Ascending aorta (tissue), 2 donors: ENCODE results near the gene SERPINB13. TPM values are rescaled to one million over a fixed set of nuclear protein-coding genes. Genes with fewer than 3 reads are reported as not detected.
"Not testable (repeated sequence)": the region's sequence is repeated elsewhere in the genome, so short reads cannot be mapped to it uniquely, and the experiment has no call there.

Source experiments
- DNase-seq, 2 donors: peaks; one replicate each; pipeline ENCODE4 v3.0.0-alpha.2; 2019; ENCODE audit warnings: low spot score in 2 of 2
- H3K27ac ChIP-seq, 2 donors: fragments of 200-600 bp; sonication (generic); one replicate each; pipeline ENCODE4 v1.5.1; 2016 to 2017; ENCODE audit warnings: mild to moderate bottlenecking in 1 of 2
- H3K27me3 ChIP-seq: fragments of 200-600 bp; sonication (generic); one replicate; pipeline ENCODE4 v1.5.1; 2017
- H3K36me3 ChIP-seq, 2 donors: fragments of 200-600 bp; sonication (generic); one replicate each; pipeline ENCODE4 v1.5.1; 2016
- H3K4me1 ChIP-seq, 2 donors: fragments of 200-600 bp; sonication (generic); one replicate each; pipeline ENCODE4 v1.5.1; 2016 to 2017; ENCODE audit warnings: mild to moderate bottlenecking in 1 of 2
- H3K4me3 ChIP-seq, 2 donors: fragments of 200-600 bp; sonication (generic); one replicate each; pipeline ENCODE4 v1.5.1; 2016 to 2017; ENCODE audit warnings: mild to moderate bottlenecking in 1 of 2
- H3K9me3 ChIP-seq, 2 donors: fragments of 200-600 bp; sonication (generic); one replicate each; pipeline ENCODE4 v1.5.1; 2016
- intact Hi-C: fragments of 100-400 bp; cut with DNase I; formaldehyde crosslinking; loops from one replicate; pipeline ENCODE4 v1.15.1; 2023
- total RNA-seq: library from RNA; depleted of rRNA; stranded (reverse); fragments of >200 nt; gene quantifications from one replicate; pipeline ENCODE4 v1.1.0, GENCODE V29; 2016
- TF ChIP-seq, protein P1 (sequence below), 3 experiments: fragments of 200-600 bp in 2 of 3; fragments of 450-650 bp in 1 of 3; sonication (generic) in 2 of 3; IDR thresholded peaks; one replicate each; pipeline ENCODE4 v1.5.1; 2016 to 2019; ENCODE audit warnings: antibody characterized with exemption in 3 of 3, mild to moderate bottlenecking in 1 of 3, moderate library complexity in 1 of 3

The SERPINB13 gene
- total RNA-seq, 1 donor from 2014 or later = not detected

DNA sequence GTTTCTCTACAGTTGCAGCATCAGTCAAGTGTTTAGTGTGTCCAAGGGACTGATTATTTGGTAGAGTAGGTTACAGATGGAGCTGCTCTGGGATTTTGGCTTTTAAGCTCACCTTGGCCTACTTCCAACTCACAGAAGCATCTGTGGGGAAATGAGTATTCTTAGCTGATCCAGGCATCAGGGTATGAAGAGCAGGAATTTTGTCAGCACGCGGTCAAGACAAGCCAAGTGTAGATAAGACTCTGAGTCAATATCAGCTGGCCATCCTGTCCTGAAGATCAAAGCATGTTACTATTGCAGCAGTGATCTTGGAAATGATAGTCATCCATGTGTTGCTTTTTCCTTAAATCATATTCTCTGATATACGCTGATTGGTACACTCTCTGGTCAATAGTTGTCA, 32.5 kb downstream of the SERPINB13 start:
- H3K27me3 ChIP-seq = no peaks in the 10 kb centered on the region
- H3K27ac ChIP-seq = no peak overlapping the region
- H3K4me3 ChIP-seq = no peak overlapping the region
- DNase-seq = no peak
- TF ChIP-seq, protein P1, sequence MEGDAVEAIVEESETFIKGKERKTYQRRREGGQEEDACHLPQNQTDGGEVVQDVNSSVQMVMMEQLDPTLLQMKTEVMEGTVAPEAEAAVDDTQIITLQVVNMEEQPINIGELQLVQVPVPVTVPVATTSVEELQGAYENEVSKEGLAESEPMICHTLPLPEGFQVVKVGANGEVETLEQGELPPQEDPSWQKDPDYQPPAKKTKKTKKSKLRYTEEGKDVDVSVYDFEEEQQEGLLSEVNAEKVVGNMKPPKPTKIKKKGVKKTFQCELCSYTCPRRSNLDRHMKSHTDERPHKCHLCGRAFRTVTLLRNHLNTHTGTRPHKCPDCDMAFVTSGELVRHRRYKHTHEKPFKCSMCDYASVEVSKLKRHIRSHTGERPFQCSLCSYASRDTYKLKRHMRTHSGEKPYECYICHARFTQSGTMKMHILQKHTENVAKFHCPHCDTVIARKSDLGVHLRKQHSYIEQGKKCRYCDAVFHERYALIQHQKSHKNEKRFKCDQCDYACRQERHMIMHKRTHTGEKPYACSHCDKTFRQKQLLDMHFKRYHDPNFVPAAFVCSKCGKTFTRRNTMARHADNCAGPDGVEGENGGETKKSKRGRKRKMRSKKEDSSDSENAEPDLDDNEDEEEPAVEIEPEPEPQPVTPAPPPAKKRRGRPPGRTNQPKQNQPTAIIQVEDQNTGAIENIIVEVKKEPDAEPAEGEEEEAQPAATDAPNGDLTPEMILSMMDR (IDR thresholded peaks at IDR 0.05) = no peak
- no peaks in the 10 kb centered on the region for H3K36me3 ChIP-seq
- H3K9me3 ChIP-seq = peaks cover 0 to 5% of the 10 kb centered on the region in 2 donors
- intact Hi-C loops = no loop called here
- H3K4me1 ChIP-seq = no peaks in the 10 kb centered on the region

DNA sequence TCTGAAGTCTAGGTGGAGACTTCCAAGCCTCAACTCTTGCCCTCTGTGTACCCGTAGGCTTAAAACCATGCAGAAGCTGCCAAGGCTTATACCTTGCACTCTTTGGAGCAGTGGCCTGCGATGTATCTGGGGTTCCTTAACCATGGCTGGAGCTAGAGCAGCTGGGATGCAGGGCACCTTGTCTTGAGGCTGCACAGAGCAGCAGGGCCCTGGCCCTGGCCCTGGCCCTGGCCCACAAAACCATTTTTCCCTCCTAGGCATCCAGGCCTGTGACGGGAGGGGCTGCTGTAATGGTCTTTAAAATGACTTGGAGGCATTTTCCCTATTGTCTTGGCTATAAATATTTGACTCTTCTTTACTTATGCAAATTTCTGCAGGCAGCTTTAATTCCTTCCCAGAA, 37.7 kb downstream of the SERPINB13 start:
- DNase-seq = no peak
- Histone ChIP-seq H3K36me3 (no peaks in the 10 kb centered on the region), H3K27me3 (no peaks in the 10 kb centered on the region), H3K4me3 (no peak overlapping the region), H3K4me1 (no peaks in the 10 kb centered on the region), H3K27ac (no peak overlapping the region), H3K9me3 (peaks cover 15% of the 10 kb centered on the region in 2 donors)
- intact Hi-C loops = no loop called here
- TF ChIP-seq, protein P1 (IDR thresholded peaks at IDR 0.05) = no peak

DNA sequence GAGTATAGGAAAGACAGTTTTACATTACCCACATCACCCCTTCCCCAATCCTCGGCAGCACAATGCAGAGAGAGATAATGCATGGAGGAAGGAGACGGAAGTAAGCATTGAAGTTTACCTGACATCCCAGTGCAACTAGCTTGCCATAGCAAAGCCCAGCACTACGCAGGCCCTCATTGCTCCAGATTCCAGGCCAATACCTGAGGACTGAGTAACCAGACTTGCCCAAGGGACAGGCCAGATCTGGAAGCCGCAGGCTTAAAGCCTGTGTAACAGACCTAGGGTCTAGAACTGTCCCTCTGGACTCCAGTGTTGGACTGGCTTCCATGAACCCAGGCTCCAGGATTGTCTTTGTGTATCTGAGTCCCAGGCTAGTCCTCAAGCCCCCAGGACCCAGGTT, 39.3 kb downstream of the SERPINB13 start:
- Histone ChIP-seq H3K9me3 (peaks cover 15% of the 10 kb centered on the region in 2 donors), H3K36me3 (no peaks in the 10 kb centered on the region), H3K27me3 (no peaks in the 10 kb centered on the region), H3K27ac (no peak overlapping the region), H3K4me3 (no peak overlapping the region), H3K4me1 (no peaks in the 10 kb centered on the region)
- TF ChIP-seq, protein P1 (IDR thresholded peaks at IDR 0.05) = no peak
- no peak for DNase-seq
- intact Hi-C loops = no loop called here

DNA sequence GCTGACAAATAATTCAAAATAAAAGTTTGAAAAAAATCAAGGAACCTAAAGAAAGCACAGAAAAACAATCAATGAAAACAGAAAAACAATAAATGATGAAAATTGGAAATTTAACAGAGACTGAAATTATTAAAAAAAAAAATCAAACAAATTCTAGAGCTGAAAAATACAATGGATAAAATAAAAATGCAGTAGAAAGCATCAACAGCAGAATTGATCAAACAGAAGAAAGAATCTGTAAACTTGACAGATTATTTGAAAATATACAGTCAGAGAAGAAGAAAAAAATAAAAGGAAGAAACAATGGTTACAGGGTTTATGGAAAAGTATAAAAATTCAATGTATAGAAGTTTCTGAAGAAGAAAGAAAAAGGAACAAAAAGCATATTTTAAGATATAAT, 40.7 kb downstream of the SERPINB13 start:
- intact Hi-C loops = no loop called here
- H3K4me1 ChIP-seq = no peaks in the 10 kb centered on the region
- TF ChIP-seq, protein P1 (IDR thresholded peaks at IDR 0.05) = no peak
- H3K36me3 ChIP-seq = no peaks in the 10 kb centered on the region
- no peak for DNase-seq
- peaks cover 15% of the 10 kb centered on the region in 2 donors for H3K9me3 ChIP-seq
- no peak overlapping the region for H3K4me3 ChIP-seq
- no peaks in the 10 kb centered on the region for H3K27me3 ChIP-seq
- no peak overlapping the region for H3K27ac ChIP-seq

DNA sequence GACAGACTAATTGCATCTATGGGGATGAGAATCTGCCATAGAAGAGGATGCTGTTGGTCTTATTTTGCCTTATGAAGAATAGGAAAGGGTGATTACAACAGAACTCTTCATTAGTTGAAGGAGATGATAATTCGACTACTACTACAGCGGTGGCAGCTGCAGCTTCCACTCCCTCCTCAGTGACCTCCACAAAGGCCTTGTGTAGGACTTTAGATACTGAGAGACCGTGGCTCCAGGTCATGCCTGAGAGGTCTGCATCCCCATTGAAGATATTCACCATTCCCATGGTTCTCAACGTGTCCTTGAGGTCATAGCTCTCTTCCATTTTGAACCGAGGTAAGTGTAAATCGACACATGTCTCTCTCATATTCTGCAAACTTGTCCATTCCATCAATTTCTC, 50.6 kb downstream of the SERPINB13 start:
- intact Hi-C loops = no loop called here
- Histone ChIP-seq H3K27ac (no peak overlapping the region), H3K4me1 (no peaks in the 10 kb centered on the region), H3K4me3 (no peak overlapping the region), H3K36me3 (no peaks in the 10 kb centered on the region), H3K9me3 (no peaks in the 10 kb centered on the region), H3K27me3 (no peaks in the 10 kb centered on the region)
- TF ChIP-seq, protein P1 (IDR thresholded peaks at IDR 0.05) = no peak
- no peak for DNase-seq

DNA sequence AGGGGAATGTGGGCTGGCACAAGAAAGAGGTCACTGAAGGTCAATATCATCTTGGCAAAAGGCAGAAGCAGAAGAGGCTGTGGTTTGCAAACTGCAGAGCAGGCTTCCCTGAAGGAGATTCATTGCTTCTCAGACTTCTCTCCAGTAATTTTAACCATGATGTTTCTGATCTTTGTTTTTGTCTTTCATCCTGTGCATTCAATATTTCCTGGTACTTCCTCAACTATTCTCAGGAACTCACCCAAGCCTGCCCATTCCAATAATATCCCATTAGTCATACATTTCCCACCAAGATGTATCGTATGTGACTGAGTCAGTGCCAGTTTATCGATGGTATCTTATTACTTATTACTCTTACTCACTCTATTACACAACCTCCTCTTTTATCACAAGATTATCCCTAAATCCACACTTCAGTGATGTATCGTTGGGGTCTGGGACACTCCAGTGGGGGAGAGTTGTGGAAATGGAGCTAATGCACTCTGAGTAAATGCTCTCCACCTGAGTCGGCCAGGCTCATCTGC, 54.1 kb downstream of the SERPINB13 start:
- H3K27me3 ChIP-seq, H3K4me1 ChIP-seq, DNase-seq, H3K36me3 ChIP-seq, H3K27ac ChIP-seq, H3K4me3 ChIP-seq, H3K9me3 ChIP-seq, intact Hi-C loops: not testable (repeated sequence)

DNA sequence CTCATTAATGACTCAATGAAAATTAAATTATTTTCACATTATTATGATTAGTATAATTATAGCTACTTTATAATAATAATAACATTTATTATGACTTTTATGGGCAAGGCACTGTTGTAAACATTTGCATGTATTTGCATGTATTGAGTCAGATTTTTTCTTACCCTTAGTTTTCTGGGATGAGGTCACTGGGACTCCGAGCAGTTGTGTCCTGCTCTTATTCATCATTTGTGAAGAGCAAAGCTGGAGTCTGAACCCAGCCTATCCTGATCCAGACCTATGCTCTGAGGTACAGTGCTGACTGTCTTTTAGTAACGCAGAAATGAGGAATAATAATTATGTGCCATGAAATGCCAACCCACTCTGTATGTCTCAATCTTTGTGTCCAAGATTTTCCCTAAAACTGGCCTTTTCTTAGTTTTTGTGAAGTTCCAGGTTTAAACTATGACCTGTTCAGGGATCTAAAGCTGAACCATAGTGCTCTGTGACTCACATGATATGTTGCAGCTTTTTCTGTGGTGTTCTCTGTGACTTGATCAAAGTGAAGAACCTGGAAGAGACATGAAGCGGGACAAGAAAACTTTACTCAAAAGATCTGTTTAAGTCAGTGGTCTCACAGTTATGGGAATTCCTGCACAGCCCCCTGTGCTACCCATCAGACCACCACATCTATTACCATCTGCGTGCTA, 55.7 kb downstream of the SERPINB13 start:
- H3K9me3 ChIP-seq, H3K27ac ChIP-seq, H3K36me3 ChIP-seq, H3K27me3 ChIP-seq, H3K4me1 ChIP-seq, DNase-seq, intact Hi-C loops, H3K4me3 ChIP-seq: not testable (repeated sequence)

DNA sequence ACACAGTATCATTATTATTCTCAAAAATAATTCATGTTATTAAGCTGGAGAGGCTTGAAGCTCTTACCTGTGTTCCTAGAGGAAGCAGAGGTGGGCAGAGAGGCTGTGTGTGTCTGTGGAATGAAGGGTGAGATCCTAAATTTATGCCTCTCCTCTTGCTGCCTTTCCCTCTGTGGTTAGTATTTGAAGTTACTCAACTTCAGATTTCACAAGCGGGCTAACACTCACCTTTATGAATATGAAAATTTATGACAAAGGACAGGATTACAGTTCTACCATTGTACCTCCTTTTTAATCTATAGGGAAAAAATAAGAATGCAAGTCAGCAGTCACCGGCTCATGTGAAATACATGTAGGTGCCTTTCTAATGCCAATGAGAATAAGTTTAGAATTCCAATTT, 57.0 kb downstream of the SERPINB13 start, which contains the start of gene SERPINB4:
SERPINB4 (minus strand) TSS at position 115 of the 400 bp plus-strand sequence. CDS start 679 bp downstream, outside the sequence.
- H3K27ac ChIP-seq, DNase-seq, H3K4me1 ChIP-seq, H3K4me3 ChIP-seq, intact Hi-C loops, H3K9me3 ChIP-seq, H3K27me3 ChIP-seq, H3K36me3 ChIP-seq: not testable (repeated sequence)

DNA sequence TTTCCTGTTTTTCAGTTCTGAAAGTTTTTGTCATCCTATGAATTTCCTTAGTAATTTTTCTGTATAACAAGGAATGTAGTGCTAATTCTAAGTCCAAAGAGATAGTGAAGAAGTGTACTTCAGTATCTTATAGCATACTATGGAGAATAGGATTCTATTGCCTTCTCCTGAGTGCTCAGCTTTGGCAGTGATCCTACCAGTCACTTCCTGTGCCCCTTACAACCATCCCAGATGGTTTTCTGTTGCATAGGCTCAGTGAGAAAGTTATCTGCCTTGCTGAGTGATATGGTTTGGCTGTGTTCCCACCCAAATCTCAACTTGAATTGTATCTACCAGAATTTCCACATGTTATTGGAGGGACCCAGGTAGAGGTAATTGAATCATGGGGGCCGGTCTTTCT, 57.6 kb downstream of the SERPINB13 start:
- intact Hi-C loops, H3K4me1 ChIP-seq, H3K36me3 ChIP-seq, H3K27ac ChIP-seq, H3K4me3 ChIP-seq, DNase-seq, H3K27me3 ChIP-seq, H3K9me3 ChIP-seq: not testable (repeated sequence)
